ENCODE results near the gene KIAA1328. TPM values are rescaled to one million over a fixed set of nuclear protein-coding genes. Genes with fewer than 3 reads are reported as not detected.

The KIAA1328 gene
- total RNA-seq, result 6.6 and 11.5 TPM in 2 replicates
- 3.8 and 6.3 TPM in 2 replicates for polyA plus RNA-seq

DNA sequence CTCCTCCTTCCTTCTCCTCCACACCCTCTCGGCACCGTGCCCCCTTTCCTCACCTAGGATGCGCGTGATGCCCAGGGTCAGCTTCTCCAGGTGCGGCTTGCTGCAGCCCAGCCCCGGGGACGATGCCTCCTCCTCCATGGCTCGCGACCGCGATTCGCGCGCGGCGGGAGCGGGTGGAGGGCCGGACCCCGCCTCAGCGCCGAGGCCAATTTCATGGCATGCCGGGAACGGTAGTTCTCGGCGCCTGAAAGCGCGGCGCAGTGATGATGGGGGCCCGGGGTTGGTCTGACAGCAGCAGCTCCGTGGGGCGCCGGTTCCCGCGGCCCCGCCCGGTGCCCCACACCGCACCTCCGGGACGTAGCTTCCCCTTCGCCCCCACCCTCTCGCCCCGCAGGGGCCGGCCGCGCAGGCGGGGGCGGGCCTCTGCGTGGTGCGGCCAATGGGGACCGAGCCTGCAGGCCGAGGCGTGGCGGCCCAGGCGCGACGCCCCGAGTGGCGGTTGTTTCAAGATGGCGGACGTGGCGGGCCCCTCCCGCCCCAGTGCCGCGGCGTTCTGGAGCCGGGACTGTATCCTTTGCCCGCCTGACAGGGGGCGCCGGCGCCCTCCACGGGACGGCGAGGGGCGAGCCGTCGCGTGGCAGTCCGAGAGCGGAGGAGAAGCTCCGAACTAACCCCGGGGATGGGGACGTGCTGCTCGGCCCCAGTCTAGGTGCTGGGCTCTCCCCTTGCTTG lies at the start of gene KIAA1328, which contains the start of gene TPGS2:
TSS of gene KIAA1328 (plus strand) at position 498 of the 732 bp plus-strand sequence. CDS start at position 510, 12 bp downstream.
TSS of gene TPGS2 (minus strand) at position 373 of the 732 bp plus-strand sequence. CDS start at position 138, 235 bp downstream.
- peak; percentile 45 for TF ChIP-seq CTCF (IDR thresholded peaks at IDR 0.05; ENCODE audit: low read depth, low read length)
- no peaks in the 10 kb centered on the region for H3K27me3 ChIP-seq
- H3K36me3 ChIP-seq, result no peaks in the 10 kb centered on the region
- H3K4me1 ChIP-seq (ENCODE audit: low read depth), result no peaks in the 10 kb centered on the region
- no peaks in the 10 kb centered on the region for H3K9me3 ChIP-seq (ENCODE audit: low read depth)
- H3K4me3 ChIP-seq, result peak within 1 kb of the TSS; percentile 85
- H3K27ac ChIP-seq, result peak within 1 kb of the TSS; percentile 11
- peak; percentile 92 to 94 for DNase-seq (ENCODE audit: low read depth in 1 of 2, low spot score in 1 of 2)

GRCh38 chr18:36780748-36781147 lies 48.2 kb upstream of the KIAA1328 start:
- Histone ChIP-seq H3K27ac (no peak overlapping the region), H3K4me1 (ENCODE audit: low read depth) (no peaks in the 10 kb centered on the region), H3K36me3 (peaks cover 37% of the 10 kb centered on the region), H3K4me3 (no peak overlapping the region), H3K27me3 (no peaks in the 10 kb centered on the region), H3K9me3 (ENCODE audit: low read depth) (no peaks in the 10 kb centered on the region)
- no peak for DNase-seq (ENCODE audit: low read depth in 1 of 2, low spot score in 1 of 2)
- TF ChIP-seq CTCF (IDR thresholded peaks at IDR 0.05; ENCODE audit: low read depth, low read length), result no peak

GRCh38 chr18:36782710-36783109 lies 46.2 kb upstream of the KIAA1328 start:
- no peaks in the 10 kb centered on the region for H3K27me3 ChIP-seq
- TF ChIP-seq CTCF (IDR thresholded peaks at IDR 0.05; ENCODE audit: low read depth, low read length), result no peak
- H3K9me3 ChIP-seq (ENCODE audit: low read depth), result no peaks in the 10 kb centered on the region
- H3K4me3 ChIP-seq, result no peak overlapping the region
- H3K27ac ChIP-seq, result no peak overlapping the region
- DNase-seq (ENCODE audit: low read depth in 1 of 2, low spot score in 1 of 2), result no peak
- H3K4me1 ChIP-seq (ENCODE audit: low read depth), result no peaks in the 10 kb centered on the region
- peaks cover 33% of the 10 kb centered on the region for H3K36me3 ChIP-seq

DNA sequence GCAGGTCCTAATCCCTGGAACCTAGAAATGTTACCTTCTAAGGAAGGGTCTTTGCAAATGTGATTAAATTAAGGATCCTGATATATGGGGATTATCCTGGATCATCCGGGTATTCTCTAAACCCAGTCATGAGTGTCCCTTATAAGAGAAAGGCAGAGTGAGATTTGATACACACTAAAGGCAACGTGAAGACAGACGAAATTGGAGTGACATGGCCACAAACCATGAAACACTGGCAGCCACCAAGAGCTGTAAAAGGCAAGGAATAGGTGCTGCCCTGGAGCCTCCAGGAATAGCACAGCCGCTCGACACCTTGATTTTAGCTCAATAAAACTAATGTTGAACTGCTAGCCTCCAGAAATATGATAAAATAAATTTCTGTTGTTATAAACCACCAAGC lies 45.1 kb upstream of the KIAA1328 start:
- H3K9me3 ChIP-seq (ENCODE audit: low read depth), result no peaks in the 10 kb centered on the region
- TF ChIP-seq CTCF (IDR thresholded peaks at IDR 0.05; ENCODE audit: low read depth, low read length), result no peak
- no peak for DNase-seq (ENCODE audit: low read depth in 1 of 2, low spot score in 1 of 2)
- H3K36me3 ChIP-seq, result peaks cover 38% of the 10 kb centered on the region
- no peaks in the 10 kb centered on the region for H3K4me1 ChIP-seq (ENCODE audit: low read depth)
- H3K27ac ChIP-seq, result peak overlapping the region; percentile 18
- no peaks in the 10 kb centered on the region for H3K27me3 ChIP-seq
- H3K4me3 ChIP-seq, result no peak overlapping the region

- Histone ChIP-seq H3K27me3 (no peaks in the 10 kb centered on the region), H3K4me3 (no peak overlapping the region), H3K9me3 (ENCODE audit: low read depth) (no peaks in the 10 kb centered on the region), H3K36me3 (peaks cover 24% of the 10 kb centered on the region), H3K4me1 (ENCODE audit: low read depth) (no peaks in the 10 kb centered on the region), H3K27ac (peak overlapping the region; percentile 4)
- peak in 1 of 2 donors; percentile 93 for DNase-seq (ENCODE audit: low read depth in 1 of 2, low spot score in 1 of 2)
- no peak for TF ChIP-seq CTCF (IDR thresholded peaks at IDR 0.05; ENCODE audit: low read depth, low read length)
These were observed 42.2 kb upstream of the KIAA1328 start for GRCh38 chr18:36786686-36787085.
